K562 (cell line): ENCODE measurements around the gene TXNDC15. TPM values are rescaled to one million over a fixed set of nuclear protein-coding genes. Genes with fewer than 3 reads are reported as not detected.

Experiments
- EWSR1 ChIP-seq: fragments of 450-650 bp; IDR thresholded peaks from 2 replicates; pipeline ENCODE4 v1.6.1; 2018; ENCODE audit warnings: borderline replicate concordance, mild to moderate bottlenecking, low read depth, moderate library complexity; ENCODE audit not compliant: partially characterized antibody
- NR1H2 ChIP-seq: sonication (generic); formaldehyde crosslinking; IDR thresholded peaks from 2 replicates; pipeline ENCODE4 v1.4.0; 2020; ENCODE audit warnings: mild to moderate bottlenecking, missing genetic modification reagents
- PRPF4 ChIP-seq: fragments of 200-400 bp; formaldehyde crosslinking; IDR thresholded peaks from one replicate; pipeline ENCODE4 v1.6.1; 2017; ENCODE audit warnings: low read length, low read depth, mild to moderate bottlenecking; ENCODE audit not compliant: insufficient read depth, poor library complexity, severe bottlenecking
- SMARCA5 ChIP-seq: fragments of 450-650 bp; IDR thresholded peaks from 2 replicates; pipeline ENCODE4 v1.6.1; 2016
- STAG1 ChIP-seq: sonication (generic); formaldehyde crosslinking; IDR thresholded peaks from 2 replicates; pipeline ENCODE4 v1.5.0; 2020; ENCODE audit warnings: missing genetic modification reagents, borderline replicate concordance
- polyA plus RNA-seq, 8 experiments: library from polyadenylated mRNA; depleted of rRNA in 4 of 8; stranded (reverse) in 5 of 8; unstranded in 3 of 8; fragments of >200 nt; fragmentation: Nextera tagmentation in 2 of 8; fragmentation: Illumina TruSeq in 1 of 8; extraction: Ambion mirVana in 2 of 8; extraction: Trizol in 1 of 8; gene quantifications; 2 replicates each; pipeline versions ENCODE4 v1.2.1 to v1.2.3, GENCODE V29; 2011 to 2014; ENCODE audit warnings: inconsistent platforms in 1 of 8, missing spikeins in 1 of 8
- total RNA-seq, 7 experiments: library from RNA; depleted of rRNA in 6 of 7; stranded (reverse); fragments of >200 nt in 6 of 7; fragmentation: Illumina TruSeq in 2 of 7; extraction: Trizol in 2 of 7; gene quantifications; 2 replicates each; pipeline versions ENCODE4 v1.2.1 to v1.2.3, GENCODE V29; 2011 to 2021; ENCODE audit warnings: low replicate concordance in 1 of 7
- TF ChIP-seq, protein P1 (sequence below): fragments of 450-650 bp; IDR thresholded peaks from 2 replicates; pipeline ENCODE4 v1.6.1; 2016; ENCODE audit warnings: low read depth
- TF ChIP-seq, protein P2 (sequence below): conservative IDR thresholded peaks from 2 replicates; pipeline ENCODE4 v1.6.1; 2011; ENCODE audit warnings: low read depth, mild to moderate bottlenecking, low read length; ENCODE audit not compliant: control insufficient read depth
- TF ChIP-seq, protein P3 (sequence below): sonication (generic); formaldehyde crosslinking; IDR thresholded peaks from 2 replicates; pipeline ENCODE4 v1.8.1; 2023; ENCODE audit warnings: mild to moderate bottlenecking, missing genetic modification reagents
- TF ChIP-seq, protein P4 (sequence below), 3 experiments: fragments of 200-800 bp in 1 of 3; fragments of 250-450 bp in 1 of 3; fragments of 450-650 bp in 1 of 3; sonication (Bioruptor Pico) in 1 of 3; sonication (Bioruptor generic) in 1 of 3; formaldehyde crosslinking in 1 of 3; IDR thresholded peaks; 2 replicates each; pipeline versions ENCODE4 v1.6.1 to v1.8.0; 2016 to 2022; ENCODE audit warnings: mild to moderate bottlenecking in 2 of 3, missing genetic modification characterization in 2 of 3, missing compliant biosample characterization in 1 of 3, moderate library complexity in 1 of 3

TXNDC15 gene
- total and polyA plus RNA-seq, 9 of the 15 experiments (the other 6 are each of a cell fraction or from before 2014, with no cell fraction given): 3.0 to 15.4 (median 12.3) TPM

DNA sequence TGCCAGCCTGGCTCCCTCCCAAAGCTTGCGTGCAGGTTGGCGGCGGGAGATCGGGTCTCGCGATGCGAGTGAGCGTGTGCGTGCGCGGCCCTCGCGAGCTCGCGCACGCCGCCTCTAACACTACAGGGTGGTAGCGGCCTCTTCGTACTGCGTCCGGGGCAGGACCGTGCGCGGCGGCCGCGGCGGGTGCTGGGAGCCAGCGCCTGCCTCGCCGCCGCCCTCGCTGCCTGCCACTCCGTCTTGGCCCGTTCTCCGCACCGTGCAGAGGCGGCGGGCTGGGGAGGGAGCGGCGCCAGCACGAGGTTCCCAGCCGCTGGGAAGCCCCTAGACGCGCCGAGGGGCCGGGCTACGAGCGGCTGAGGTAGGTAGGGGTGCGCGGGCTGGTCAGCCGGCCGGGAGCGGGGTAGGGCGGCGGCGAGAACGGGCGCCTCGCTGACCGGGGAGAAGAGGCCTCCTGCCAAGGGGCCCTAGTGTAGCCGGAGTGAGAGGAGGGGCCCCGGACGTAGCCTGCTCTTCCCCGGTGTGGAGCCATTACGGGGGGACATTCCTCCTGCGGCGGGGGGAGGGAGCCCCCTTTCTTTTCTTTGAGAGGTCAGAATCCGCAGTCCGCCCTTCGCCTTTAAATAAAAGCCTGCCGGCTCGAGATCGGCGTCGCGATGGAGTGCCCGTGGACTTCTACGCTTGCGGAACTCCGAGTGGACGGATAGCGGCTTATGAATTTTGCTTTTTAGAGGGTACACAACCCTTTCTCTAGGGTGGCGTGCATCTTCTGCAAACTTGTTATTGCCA is 28.1 kb upstream of the TXNDC15 start, which contains the start of gene C5orf24 (continued):
- TF ChIP-seq, protein P1, sequence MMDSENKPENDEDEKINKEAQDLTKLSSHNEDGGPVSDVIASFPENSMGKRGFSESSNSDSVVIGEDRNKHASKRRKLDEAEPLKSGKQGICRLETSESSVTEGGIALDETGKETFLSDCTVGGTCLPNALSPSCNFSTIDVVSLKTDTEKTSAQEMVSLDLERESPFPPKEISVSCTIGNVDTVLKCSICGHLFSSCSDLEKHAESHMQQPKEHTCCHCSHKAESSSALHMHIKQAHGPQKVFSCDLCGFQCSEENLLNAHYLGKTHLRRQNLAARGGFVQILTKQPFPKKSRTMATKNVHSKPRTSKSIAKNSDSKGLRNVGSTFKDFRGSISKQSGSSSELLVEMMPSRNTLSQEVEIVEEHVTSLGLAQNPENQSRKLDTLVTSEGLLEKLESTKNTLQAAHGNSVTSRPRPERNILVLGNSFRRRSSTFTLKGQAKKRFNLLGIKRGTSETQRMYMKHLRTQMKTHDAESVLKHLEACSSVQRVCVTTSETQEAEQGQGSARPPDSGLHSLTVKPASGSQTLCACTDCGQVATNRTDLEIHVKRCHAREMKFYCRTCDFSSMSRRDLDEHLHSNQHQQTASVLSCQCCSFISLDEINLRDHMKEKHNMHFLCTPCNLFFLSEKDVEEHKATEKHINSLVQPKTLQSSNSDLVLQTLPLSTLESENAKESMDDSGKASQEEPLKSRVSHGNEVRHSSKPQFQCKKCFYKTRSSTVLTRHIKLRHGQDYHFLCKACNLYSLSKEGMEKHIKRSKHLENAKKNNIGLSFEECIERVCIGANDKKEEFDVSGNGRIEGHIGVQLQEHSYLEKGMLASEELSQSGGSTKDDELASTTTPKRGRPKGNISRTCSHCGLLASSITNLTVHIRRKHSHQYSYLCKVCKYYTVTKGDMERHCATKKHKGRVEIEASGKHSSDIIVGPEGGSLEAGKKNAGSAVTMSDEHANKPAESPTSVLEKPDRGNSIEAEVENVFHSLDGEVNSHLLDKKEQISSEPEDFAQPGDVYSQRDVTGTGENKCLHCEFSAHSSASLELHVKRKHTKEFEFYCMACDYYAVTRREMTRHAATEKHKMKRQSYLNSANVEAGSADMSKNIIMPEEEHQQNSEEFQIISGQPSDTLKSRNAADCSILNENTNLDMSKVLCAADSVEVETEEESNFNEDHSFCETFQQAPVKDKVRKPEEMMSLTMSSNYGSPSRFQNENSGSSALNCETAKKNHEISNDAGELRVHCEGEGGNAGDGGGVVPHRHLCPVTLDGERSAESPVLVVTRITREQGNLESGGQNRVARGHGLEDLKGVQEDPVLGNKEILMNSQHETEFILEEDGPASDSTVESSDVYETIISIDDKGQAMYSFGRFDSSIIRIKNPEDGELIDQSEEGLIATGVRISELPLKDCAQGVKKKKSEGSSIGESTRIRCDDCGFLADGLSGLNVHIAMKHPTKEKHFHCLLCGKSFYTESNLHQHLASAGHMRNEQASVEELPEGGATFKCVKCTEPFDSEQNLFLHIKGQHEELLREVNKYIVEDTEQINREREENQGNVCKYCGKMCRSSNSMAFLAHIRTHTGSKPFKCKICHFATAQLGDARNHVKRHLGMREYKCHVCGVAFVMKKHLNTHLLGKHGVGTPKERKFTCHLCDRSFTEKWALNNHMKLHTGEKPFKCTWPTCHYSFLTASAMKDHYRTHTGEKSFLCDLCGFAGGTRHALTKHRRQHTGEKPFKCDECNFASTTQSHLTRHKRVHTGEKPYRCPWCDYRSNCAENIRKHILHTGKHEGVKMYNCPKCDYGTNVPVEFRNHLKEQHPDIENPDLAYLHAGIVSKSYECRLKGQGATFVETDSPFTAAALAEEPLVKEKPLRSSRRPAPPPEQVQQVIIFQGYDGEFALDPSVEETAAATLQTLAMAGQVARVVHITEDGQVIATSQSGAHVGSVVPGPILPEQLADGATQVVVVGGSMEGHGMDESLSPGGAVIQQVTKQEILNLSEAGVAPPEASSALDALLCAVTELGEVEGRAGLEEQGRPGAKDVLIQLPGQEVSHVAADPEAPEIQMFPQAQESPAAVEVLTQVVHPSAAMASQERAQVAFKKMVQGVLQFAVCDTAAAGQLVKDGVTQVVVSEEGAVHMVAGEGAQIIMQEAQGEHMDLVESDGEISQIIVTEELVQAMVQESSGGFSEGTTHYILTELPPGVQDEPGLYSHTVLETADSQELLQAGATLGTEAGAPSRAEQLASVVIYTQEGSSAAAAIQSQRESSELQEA: no peak
- TF ChIP-seq EWSR1: no peak
- TF ChIP-seq, protein P2, sequence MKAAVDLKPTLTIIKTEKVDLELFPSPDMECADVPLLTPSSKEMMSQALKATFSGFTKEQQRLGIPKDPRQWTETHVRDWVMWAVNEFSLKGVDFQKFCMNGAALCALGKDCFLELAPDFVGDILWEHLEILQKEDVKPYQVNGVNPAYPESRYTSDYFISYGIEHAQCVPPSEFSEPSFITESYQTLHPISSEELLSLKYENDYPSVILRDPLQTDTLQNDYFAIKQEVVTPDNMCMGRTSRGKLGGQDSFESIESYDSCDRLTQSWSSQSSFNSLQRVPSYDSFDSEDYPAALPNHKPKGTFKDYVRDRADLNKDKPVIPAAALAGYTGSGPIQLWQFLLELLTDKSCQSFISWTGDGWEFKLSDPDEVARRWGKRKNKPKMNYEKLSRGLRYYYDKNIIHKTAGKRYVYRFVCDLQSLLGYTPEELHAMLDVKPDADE: peak; percentile 86
- 0 out of 2 replicates have a peak, but pooled peaks have one; percentile 50 for TF ChIP-seq NR1H2 (CRISPR knock-in tag)
- TF ChIP-seq STAG1 (CRISPR knock-in tag): no peak
- TF ChIP-seq SMARCA5: no peak
- TF ChIP-seq, protein P3, sequence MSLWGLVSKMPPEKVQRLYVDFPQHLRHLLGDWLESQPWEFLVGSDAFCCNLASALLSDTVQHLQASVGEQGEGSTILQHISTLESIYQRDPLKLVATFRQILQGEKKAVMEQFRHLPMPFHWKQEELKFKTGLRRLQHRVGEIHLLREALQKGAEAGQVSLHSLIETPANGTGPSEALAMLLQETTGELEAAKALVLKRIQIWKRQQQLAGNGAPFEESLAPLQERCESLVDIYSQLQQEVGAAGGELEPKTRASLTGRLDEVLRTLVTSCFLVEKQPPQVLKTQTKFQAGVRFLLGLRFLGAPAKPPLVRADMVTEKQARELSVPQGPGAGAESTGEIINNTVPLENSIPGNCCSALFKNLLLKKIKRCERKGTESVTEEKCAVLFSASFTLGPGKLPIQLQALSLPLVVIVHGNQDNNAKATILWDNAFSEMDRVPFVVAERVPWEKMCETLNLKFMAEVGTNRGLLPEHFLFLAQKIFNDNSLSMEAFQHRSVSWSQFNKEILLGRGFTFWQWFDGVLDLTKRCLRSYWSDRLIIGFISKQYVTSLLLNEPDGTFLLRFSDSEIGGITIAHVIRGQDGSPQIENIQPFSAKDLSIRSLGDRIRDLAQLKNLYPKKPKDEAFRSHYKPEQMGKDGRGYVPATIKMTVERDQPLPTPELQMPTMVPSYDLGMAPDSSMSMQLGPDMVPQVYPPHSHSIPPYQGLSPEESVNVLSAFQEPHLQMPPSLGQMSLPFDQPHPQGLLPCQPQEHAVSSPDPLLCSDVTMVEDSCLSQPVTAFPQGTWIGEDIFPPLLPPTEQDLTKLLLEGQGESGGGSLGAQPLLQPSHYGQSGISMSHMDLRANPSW (CRISPR knock-in tag): 0 out of 2 replicates have a peak, but pooled peaks have one; percentile 73
- TF ChIP-seq, protein P4, sequence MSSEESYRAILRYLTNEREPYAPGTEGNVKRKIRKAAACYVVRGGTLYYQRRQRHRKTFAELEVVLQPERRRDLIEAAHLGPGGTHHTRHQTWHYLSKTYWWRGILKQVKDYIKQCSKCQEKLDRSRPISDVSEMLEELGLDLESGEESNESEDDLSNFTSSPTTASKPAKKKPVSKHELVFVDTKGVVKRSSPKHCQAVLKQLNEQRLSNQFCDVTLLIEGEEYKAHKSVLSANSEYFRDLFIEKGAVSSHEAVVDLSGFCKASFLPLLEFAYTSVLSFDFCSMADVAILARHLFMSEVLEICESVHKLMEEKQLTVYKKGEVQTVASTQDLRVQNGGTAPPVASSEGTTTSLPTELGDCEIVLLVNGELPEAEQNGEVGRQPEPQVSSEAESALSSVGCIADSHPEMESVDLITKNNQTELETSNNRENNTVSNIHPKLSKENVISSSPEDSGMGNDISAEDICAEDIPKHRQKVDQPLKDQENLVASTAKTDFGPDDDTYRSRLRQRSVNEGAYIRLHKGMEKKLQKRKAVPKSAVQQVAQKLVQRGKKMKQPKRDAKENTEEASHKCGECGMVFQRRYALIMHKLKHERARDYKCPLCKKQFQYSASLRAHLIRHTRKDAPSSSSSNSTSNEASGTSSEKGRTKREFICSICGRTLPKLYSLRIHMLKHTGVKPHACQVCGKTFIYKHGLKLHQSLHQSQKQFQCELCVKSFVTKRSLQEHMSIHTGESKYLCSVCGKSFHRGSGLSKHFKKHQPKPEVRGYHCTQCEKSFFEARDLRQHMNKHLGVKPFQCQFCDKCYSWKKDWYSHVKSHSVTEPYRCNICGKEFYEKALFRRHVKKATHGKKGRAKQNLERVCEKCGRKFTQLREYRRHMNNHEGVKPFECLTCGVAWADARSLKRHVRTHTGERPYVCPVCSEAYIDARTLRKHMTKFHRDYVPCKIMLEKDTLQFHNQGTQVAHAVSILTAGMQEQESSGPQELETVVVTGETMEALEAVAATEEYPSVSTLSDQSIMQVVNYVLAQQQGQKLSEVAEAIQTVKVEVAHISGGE (CRISPR knock-in tag; IDR thresholded peaks at IDR 0.05): peak in 1 of 3 experiments; percentile 60; a peak in 1 of 6 replicates
- peak; percentile 84 for TF ChIP-seq PRPF4
